Measurements from ENCODE around the gene MGAT4B. TPM values are rescaled to one million over a fixed set of nuclear protein-coding genes. Genes with fewer than 3 reads are reported as not detected.

MGAT4B gene
- polyA plus RNA-seq, 1 donor (not counting 4 experiments of a cell fraction or from before 2014, with no cell fraction given): 69.8 TPM

DNA sequence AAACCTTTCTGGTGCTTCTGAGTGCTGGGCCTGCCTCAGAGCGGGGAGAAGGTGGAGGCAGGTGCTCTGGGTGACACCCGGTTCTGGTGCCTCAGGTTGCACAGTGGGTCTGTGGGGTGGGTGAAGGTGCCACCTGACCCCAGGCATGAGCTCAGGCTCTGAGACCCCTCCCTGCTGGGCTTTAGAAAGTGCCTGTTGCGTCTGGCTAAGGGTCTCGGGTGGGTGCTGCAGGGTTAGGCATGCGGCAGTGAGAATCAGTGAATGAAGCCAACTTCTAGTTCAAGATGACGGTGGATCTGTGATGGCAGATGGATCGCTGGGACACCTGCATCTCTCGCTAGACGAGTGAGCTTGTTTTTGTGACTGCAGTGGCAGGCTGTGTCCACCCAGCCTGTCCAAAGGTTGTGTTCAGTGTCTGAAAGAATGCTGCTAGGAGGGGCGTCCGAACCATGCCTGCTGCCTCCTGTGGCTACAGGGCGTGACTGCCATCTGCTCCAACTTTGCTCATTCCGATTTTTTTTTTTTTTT is 19.1 kb upstream of the MGAT4B start:
- no peak overlapping the region for H2AFZ ChIP-seq (ENCODE audit: control insufficient read depth, low read length)
- peaks cover 23% of the 10 kb centered on the region for H3K79me2 ChIP-seq (ENCODE audit: control insufficient read depth, insufficient read depth, low read length)
- no peak for DNase-seq (ENCODE audit: low read depth, low spot score)
- TF ChIP-seq, protein P1, sequence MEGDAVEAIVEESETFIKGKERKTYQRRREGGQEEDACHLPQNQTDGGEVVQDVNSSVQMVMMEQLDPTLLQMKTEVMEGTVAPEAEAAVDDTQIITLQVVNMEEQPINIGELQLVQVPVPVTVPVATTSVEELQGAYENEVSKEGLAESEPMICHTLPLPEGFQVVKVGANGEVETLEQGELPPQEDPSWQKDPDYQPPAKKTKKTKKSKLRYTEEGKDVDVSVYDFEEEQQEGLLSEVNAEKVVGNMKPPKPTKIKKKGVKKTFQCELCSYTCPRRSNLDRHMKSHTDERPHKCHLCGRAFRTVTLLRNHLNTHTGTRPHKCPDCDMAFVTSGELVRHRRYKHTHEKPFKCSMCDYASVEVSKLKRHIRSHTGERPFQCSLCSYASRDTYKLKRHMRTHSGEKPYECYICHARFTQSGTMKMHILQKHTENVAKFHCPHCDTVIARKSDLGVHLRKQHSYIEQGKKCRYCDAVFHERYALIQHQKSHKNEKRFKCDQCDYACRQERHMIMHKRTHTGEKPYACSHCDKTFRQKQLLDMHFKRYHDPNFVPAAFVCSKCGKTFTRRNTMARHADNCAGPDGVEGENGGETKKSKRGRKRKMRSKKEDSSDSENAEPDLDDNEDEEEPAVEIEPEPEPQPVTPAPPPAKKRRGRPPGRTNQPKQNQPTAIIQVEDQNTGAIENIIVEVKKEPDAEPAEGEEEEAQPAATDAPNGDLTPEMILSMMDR (optimal IDR thresholded peaks at IDR 0.05 in 1 of 3, IDR thresholded peaks at IDR 0.05 in 1 of 3, conservative IDR thresholded peaks at IDR 0.05 in 1 of 3; ENCODE audit: extremely low read depth in 1 of 3, insufficient read depth in 2 of 3, low read length in 3 of 3): no peak
- TF ChIP-seq EZH2 (IDR thresholded peaks at IDR 0.05; ENCODE audit: low read length): no peak
- H3K4me1 ChIP-seq (ENCODE audit: control insufficient read depth, extremely low read depth, insufficient read depth, low read length): peaks cover 6% of the 10 kb centered on the region
- H3K27me3 ChIP-seq (ENCODE audit: control insufficient read depth, extremely low read depth, insufficient read depth, low read length): no peaks in the 10 kb centered on the region
- H3K4me2 ChIP-seq (ENCODE audit: control insufficient read depth, extremely low read depth, insufficient read depth, low read depth, low read length): no peak overlapping the region
- no peak overlapping the region for H3K4me3 ChIP-seq (ENCODE audit: control insufficient read depth in 2 of 3, extremely low read depth in 1 of 3, insufficient read depth in 2 of 3, low read depth in 1 of 3, low read length in 3 of 3)
- dilution Hi-C loops (cut with MboI; ENCODE audit: extremely low pct_ligation_motif_present, low sequenced_read_pairs): loop anchor here (25.0 kb wide), 1 partner anchor 88 kb away; the partner anchor contains the start of gene MAML1
- FAIRE-seq: no peak
- H3K9me1 ChIP-seq (ENCODE audit: control insufficient read depth, extremely low read depth, insufficient read depth, low read length): peaks cover 3% of the 10 kb centered on the region
- H4K20me1 ChIP-seq (ENCODE audit: control insufficient read depth, extremely low read depth, insufficient read depth, low read length): peaks cover 19% of the 10 kb centered on the region
- no peak overlapping the region for H3K27ac ChIP-seq (ENCODE audit: control insufficient read depth, insufficient read depth, low read length)
- H3K36me3 ChIP-seq (ENCODE audit: control insufficient read depth in 2 of 2, extremely low read depth in 1 of 2, insufficient read depth in 2 of 2, low read length in 2 of 2): peaks cover 44 to 46% of the 10 kb centered on the region in 2 experiments
- H3K9ac ChIP-seq (ENCODE audit: control insufficient read depth, extremely low read depth, insufficient read depth, low read length): no peak overlapping the region
- no peaks in the 10 kb centered on the region for H3K9me3 ChIP-seq (ENCODE audit: control insufficient read depth, low read depth, low read length)

DNA sequence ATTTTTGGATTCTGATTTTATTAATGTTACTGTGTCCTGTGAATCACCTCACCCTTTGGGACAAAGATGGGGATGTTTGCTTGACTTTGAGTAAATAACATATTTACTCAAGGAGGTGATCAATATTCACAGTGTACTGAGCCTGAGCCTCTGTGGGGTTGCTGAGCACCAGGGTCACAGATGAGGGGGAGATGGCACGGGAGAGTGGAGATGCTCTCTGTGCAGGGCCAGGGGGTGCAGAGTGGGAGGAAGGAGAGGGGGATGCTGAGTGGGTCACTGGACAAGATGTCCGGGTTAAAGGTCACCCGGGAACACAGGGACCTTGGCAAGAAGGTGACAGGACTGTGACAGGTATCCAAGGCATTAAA is 18.1 kb upstream of the MGAT4B start:
- H3K9me3 ChIP-seq (ENCODE audit: control insufficient read depth, low read depth, low read length): no peaks in the 10 kb centered on the region
- peaks cover 23% of the 10 kb centered on the region for H3K79me2 ChIP-seq (ENCODE audit: control insufficient read depth, insufficient read depth, low read length)
- FAIRE-seq (no peak), DNase-seq (ENCODE audit: low read depth, low spot score) (no peak)
- peaks cover 39 to 46% of the 10 kb centered on the region in 2 experiments for H3K36me3 ChIP-seq (ENCODE audit: control insufficient read depth in 2 of 2, extremely low read depth in 1 of 2, insufficient read depth in 2 of 2, low read length in 2 of 2)
- H3K4me3 ChIP-seq (ENCODE audit: control insufficient read depth in 2 of 3, extremely low read depth in 1 of 3, insufficient read depth in 2 of 3, low read depth in 1 of 3, low read length in 3 of 3): no peak overlapping the region
- H3K27me3 ChIP-seq (ENCODE audit: control insufficient read depth, extremely low read depth, insufficient read depth, low read length): no peaks in the 10 kb centered on the region
- H3K9ac ChIP-seq (ENCODE audit: control insufficient read depth, extremely low read depth, insufficient read depth, low read length): no peak overlapping the region
- no peak overlapping the region for H3K4me2 ChIP-seq (ENCODE audit: control insufficient read depth, extremely low read depth, insufficient read depth, low read depth, low read length)
- no peak overlapping the region for H3K27ac ChIP-seq (ENCODE audit: control insufficient read depth, insufficient read depth, low read length)
- dilution Hi-C loops (cut with MboI; ENCODE audit: extremely low pct_ligation_motif_present, low sequenced_read_pairs): loop anchor here (25.0 kb wide), 1 partner anchor 87 kb away; the partner anchor contains the start of gene MAML1
- H4K20me1 ChIP-seq (ENCODE audit: control insufficient read depth, extremely low read depth, insufficient read depth, low read length): peaks cover 19% of the 10 kb centered on the region
- no peak overlapping the region for H2AFZ ChIP-seq (ENCODE audit: control insufficient read depth, low read length)
- TF ChIP-seq, protein P1 (optimal IDR thresholded peaks at IDR 0.05 in 1 of 3, IDR thresholded peaks at IDR 0.05 in 1 of 3, conservative IDR thresholded peaks at IDR 0.05 in 1 of 3; ENCODE audit: extremely low read depth in 1 of 3, insufficient read depth in 2 of 3, low read length in 3 of 3): no peak
- TF ChIP-seq EZH2 (IDR thresholded peaks at IDR 0.05; ENCODE audit: low read length): no peak
- H3K9me1 ChIP-seq (ENCODE audit: control insufficient read depth, extremely low read depth, insufficient read depth, low read length): peaks cover 3% of the 10 kb centered on the region
- H3K4me1 ChIP-seq (ENCODE audit: control insufficient read depth, extremely low read depth, insufficient read depth, low read length): peaks cover 15% of the 10 kb centered on the region

Data from keratinocyte (primary cell).